DND-41 (cell line): Measurements from ENCODE around the gene AGXT.
A peak's percentile ranks its signal among the peaks of the same experiment; 100 is the strongest.

Experiments
- ATAC-seq: fragments of 200-7000 bp; cut with Tn5 transposase; 3 replicates; pipeline ENCODE4 v1.9.1; 2021; ENCODE audit warnings: low read depth; ENCODE audit not compliant: insufficient read depth
- DNase-seq: peaks from one replicate; pipeline ENCODE4 v3.0.0-alpha.2; 2020
- H2AFZ ChIP-seq: 2 replicates; pipeline ENCODE4 v1.6.0; 2012; ENCODE audit warnings: low read depth, low read length
- H3K27ac ChIP-seq: 2 replicates; pipeline ENCODE4 v1.5.1; 2012; ENCODE audit warnings: low read length, inconsistent platforms
- H3K27me3 ChIP-seq: fragments of 200-600 bp; sonication (generic); 2 replicates; pipeline ENCODE4 v1.6.0; 2012; ENCODE audit warnings: low read length, mild to moderate bottlenecking, inconsistent platforms; ENCODE audit not compliant: insufficient read depth, poor library complexity
- H3K36me3 ChIP-seq: 2 replicates; pipeline ENCODE4 v1.5.1; 2012; ENCODE audit warnings: low read length, inconsistent platforms; ENCODE audit not compliant: insufficient read depth
- H3K4me1 ChIP-seq: 2 replicates; pipeline ENCODE4 v1.5.1; 2012; ENCODE audit warnings: mild to moderate bottlenecking, low read length; ENCODE audit not compliant: insufficient read depth
- H3K4me2 ChIP-seq: 2 replicates; pipeline ENCODE4 v1.6.0; 2012; ENCODE audit warnings: mild to moderate bottlenecking, moderate library complexity, low read length, inconsistent platforms; ENCODE audit not compliant: insufficient read depth
- H3K4me3 ChIP-seq, 2 experiments: fragments of 200-600 bp in 1 of 2; shearing (Covaris generic) in 1 of 2; 2 replicates each; pipeline ENCODE4 v1.5.1; 2012 to 2016; ENCODE audit warnings: inconsistent platforms in 2 of 2, low read length in 2 of 2, mild to moderate bottlenecking in 2 of 2, low read depth in 1 of 2, moderate library complexity in 1 of 2
- H3K79me2 ChIP-seq: 2 replicates; pipeline ENCODE4 v1.6.0; 2012; ENCODE audit warnings: low read length, inconsistent platforms; ENCODE audit not compliant: insufficient read depth
- H3K9ac ChIP-seq: 2 replicates; pipeline ENCODE4 v1.6.0; 2012; ENCODE audit warnings: low read depth, mild to moderate bottlenecking, inconsistent platforms, low read length, moderate library complexity
- H3K9me3 ChIP-seq: 2 replicates; pipeline ENCODE4 v1.5.1; 2012; ENCODE audit warnings: low read length, moderate library complexity, mild to moderate bottlenecking, inconsistent platforms; ENCODE audit not compliant: insufficient read depth, severe bottlenecking
- H4K20me1 ChIP-seq: 2 replicates; pipeline ENCODE4 v1.6.0; 2012; ENCODE audit warnings: low read length; ENCODE audit not compliant: insufficient read depth
- EZH2 ChIP-seq: IDR thresholded peaks from 3 replicates; pipeline ENCODE4 v1.6.1; 2012; ENCODE audit warnings: borderline replicate concordance, low read depth, mild to moderate bottlenecking, moderate library complexity, low read length, inconsistent platforms; ENCODE audit not compliant: severe bottlenecking
- TF ChIP-seq, protein P1 (sequence below): IDR thresholded peaks from 2 replicates; pipeline ENCODE4 v1.5.1; 2012; ENCODE audit warnings: borderline replicate concordance, low read length, moderate library complexity, mild to moderate bottlenecking; ENCODE audit not compliant: poor library complexity, severe bottlenecking; ENCODE audit errors: extremely low read depth

Gene AGXT

DNA sequence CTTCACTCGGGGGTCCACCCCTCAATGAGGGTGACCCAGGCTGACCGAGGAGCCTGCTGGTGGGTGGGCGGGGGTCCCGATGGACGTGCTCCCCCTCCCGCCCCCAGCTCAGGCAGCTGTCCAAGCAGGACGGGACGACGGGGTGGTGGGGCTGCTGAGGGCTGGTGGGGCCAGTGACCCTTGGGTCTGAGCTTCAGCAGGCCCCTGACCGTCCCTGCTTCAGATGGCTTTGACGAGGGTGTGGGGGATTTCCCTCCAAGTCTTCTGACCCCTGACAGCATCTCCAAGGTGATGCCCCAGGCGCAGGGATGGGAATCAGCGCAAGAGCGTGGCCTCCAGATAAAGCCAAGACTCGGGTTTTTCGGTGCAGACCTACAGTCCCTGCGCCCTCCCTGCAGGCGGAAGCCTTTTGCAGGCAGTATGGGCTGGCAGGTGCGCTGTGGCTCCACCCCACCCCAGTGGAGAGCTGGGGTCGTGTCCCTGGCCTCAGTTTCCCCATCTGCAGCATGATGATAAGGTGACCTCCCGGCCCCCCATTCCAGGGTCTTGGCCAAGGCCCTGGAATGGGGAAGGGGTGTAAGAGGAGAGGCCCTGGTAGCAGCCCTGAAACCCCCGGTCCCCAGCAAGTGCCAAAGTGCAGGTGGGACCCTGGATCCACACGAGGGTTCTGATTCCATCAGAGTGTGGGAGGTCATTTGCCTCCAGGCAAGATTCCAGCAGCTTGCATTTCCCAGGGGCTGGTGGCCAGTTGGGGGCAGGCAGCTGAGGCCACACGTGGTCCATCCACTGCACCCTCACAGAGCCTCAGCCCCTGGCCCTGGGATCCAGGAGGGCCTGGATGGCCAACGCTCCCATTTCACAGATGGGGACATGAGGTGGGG is 46.3 kb downstream of the AGXT start:
- Histone ChIP-seq H2AFZ (no peak overlapping the region), H3K27me3 (peaks cover 5% of the 10 kb centered on the region), H3K9ac (no peak overlapping the region), H3K4me1 (no peaks in the 10 kb centered on the region), H3K36me3 (no peaks in the 10 kb centered on the region), H3K4me2 (no peak overlapping the region), H4K20me1 (no peaks in the 10 kb centered on the region; the same call in 1 of the 2 replicates), H3K4me3 (no peak overlapping the region), H3K79me2 (no peaks in the 10 kb centered on the region), H3K27ac (no peak overlapping the region), H3K9me3 (no peaks in the 10 kb centered on the region)
- DNase-seq (no peak), ATAC-seq (peak; percentile 32; the same call in 1 of the 3 replicates)
- TF ChIP-seq EZH2 = no peak
- TF ChIP-seq, protein P1, sequence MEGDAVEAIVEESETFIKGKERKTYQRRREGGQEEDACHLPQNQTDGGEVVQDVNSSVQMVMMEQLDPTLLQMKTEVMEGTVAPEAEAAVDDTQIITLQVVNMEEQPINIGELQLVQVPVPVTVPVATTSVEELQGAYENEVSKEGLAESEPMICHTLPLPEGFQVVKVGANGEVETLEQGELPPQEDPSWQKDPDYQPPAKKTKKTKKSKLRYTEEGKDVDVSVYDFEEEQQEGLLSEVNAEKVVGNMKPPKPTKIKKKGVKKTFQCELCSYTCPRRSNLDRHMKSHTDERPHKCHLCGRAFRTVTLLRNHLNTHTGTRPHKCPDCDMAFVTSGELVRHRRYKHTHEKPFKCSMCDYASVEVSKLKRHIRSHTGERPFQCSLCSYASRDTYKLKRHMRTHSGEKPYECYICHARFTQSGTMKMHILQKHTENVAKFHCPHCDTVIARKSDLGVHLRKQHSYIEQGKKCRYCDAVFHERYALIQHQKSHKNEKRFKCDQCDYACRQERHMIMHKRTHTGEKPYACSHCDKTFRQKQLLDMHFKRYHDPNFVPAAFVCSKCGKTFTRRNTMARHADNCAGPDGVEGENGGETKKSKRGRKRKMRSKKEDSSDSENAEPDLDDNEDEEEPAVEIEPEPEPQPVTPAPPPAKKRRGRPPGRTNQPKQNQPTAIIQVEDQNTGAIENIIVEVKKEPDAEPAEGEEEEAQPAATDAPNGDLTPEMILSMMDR = no peak

DNA sequence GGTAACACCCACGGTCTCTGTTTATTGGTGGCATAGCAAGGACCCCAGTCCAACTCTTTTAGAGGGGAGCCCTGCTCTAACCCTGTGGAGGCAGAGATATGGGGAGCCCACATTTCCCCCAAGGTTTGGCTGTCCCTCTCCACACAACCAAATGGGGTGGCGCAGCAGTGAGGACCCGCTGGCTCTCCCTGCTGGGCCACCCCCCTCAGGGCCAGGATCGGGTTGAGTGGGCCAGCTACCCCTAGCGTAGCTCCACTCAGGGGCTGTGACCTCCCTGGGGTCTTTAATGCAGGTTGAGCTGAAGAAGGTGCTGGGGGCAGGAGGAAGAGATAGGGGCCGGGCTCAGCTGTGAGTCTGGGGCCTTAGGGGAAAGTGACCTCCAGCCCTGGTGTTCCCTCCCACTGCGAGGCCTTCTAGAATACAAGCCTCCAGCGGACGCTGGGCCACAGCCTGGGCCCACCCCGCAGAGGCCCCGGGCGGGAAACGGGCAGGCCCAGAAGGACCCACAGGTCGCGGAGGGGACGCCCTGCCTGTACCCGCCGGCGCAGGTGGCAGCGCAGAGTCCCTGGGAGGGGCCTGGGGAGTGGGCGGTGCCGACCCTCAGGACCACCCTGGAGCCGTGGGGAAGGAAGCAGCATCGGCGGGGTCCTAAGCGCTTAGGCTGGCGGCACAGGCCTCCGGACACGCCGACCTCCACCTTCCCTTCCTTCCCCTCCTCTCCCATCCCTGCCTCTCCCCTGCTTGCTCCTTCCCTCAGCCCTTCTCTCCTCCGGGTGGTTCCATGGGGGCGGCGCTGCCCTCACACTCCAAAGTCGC is 47.1 kb downstream of the AGXT start:
- TF ChIP-seq, protein P1 = no peak
- no peak for TF ChIP-seq EZH2
- H4K20me1 ChIP-seq = no peaks in the 10 kb centered on the region; the same call in 1 of the 2 replicates
- no peak overlapping the region for H3K4me2 ChIP-seq
- H3K4me1 ChIP-seq = no peaks in the 10 kb centered on the region
- H3K27ac ChIP-seq = no peak overlapping the region
- H3K79me2 ChIP-seq = no peaks in the 10 kb centered on the region
- no peak for DNase-seq
- no peaks in the 10 kb centered on the region for H3K36me3 ChIP-seq
- H3K27me3 ChIP-seq = peaks cover 5% of the 10 kb centered on the region
- no peak overlapping the region for H2AFZ ChIP-seq
- ATAC-seq = no peak
- H3K9ac ChIP-seq = no peak overlapping the region
- no peaks in the 10 kb centered on the region for H3K9me3 ChIP-seq
- no peak overlapping the region for H3K4me3 ChIP-seq

DNA sequence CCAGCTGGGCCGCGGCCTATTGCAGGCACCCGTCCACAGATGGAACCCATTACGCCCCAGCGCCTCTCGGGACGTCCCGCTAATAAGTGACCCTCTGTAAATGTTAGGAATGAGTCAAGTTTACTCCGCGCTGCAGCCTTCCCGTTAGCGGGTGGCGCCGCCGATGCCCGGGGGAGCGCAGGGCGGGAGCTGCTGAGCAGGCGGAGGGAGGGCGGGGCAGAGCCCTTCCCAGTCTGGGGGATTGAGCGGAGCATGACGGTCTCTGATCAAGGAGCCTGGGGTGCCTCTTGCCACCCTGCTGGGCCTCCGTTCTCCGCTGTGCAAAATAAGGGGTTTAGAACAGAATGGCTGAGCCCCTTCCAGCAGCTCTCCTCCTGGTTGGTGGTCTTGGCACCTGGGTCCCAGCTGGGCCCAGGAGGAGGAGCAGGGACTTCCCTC is 48.0 kb downstream of the AGXT start:
- ATAC-seq (no peak), DNase-seq (no peak)
- H3K27ac ChIP-seq = no peak overlapping the region
- no peaks in the 10 kb centered on the region for H3K9me3 ChIP-seq
- H3K79me2 ChIP-seq = no peaks in the 10 kb centered on the region
- peaks cover 5% of the 10 kb centered on the region for H3K27me3 ChIP-seq
- no peak overlapping the region for H3K4me3 ChIP-seq
- no peak overlapping the region for H3K4me2 ChIP-seq
- no peaks in the 10 kb centered on the region for H3K4me1 ChIP-seq
- no peak overlapping the region for H2AFZ ChIP-seq
- no peak overlapping the region for H3K9ac ChIP-seq
- no peaks in the 10 kb centered on the region for H3K36me3 ChIP-seq
- no peaks in the 10 kb centered on the region; the same call in 1 of the 2 replicates for H4K20me1 ChIP-seq
- TF ChIP-seq, protein P1 = no peak
- TF ChIP-seq EZH2 = no peak
